Glutamatergic neuron (in vitro differentiated cells): Measurements from ENCODE around the gene MYPN. TPM values are rescaled to one million over a fixed set of nuclear protein-coding genes. Genes with fewer than 3 reads are reported as not detected.

Experiments used
- DNase-seq: peaks from one replicate; pipeline ENCODE4 v3.0.0; 2022
- H3K27ac Mint-ChIP-seq: one replicate; pipeline ENCODE4 v1.8.0; 2020; ENCODE audit warnings: mild to moderate bottlenecking, mixed read lengths, inconsistent platforms; ENCODE audit not compliant: unreplicated experiment
- H3K27me3 Mint-ChIP-seq: one replicate; pipeline ENCODE4 v1.8.0; 2020; ENCODE audit warnings: mild to moderate bottlenecking, moderate library complexity, mixed read lengths, inconsistent platforms; ENCODE audit not compliant: unreplicated experiment
- H3K36me3 Mint-ChIP-seq: one replicate; pipeline ENCODE4 v1.8.0; 2020; ENCODE audit warnings: mild to moderate bottlenecking, mixed read lengths, inconsistent platforms; ENCODE audit not compliant: unreplicated experiment
- H3K4me1 Mint-ChIP-seq: one replicate; pipeline ENCODE4 v1.8.0; 2020; ENCODE audit warnings: mild to moderate bottlenecking, low read depth, mixed read lengths, inconsistent platforms; ENCODE audit not compliant: unreplicated experiment
- H3K4me3 Mint-ChIP-seq: one replicate; pipeline ENCODE4 v1.8.0; 2020; ENCODE audit warnings: mild to moderate bottlenecking, mixed read lengths, inconsistent platforms; ENCODE audit not compliant: unreplicated experiment
- H3K9me3 Mint-ChIP-seq: one replicate; pipeline ENCODE4 v1.8.0; 2020; ENCODE audit warnings: mild to moderate bottlenecking, moderate library complexity, mixed read lengths, inconsistent platforms; ENCODE audit not compliant: unreplicated experiment
- total RNA-seq: library from RNA; stranded (reverse); fragmentation: NEBNext Ultra II Directional; extraction: Animal tissue kit (Norgen Biotek cat#: 25700); gene quantifications from one replicate; pipeline ENCODE4 v1.2.1, GENCODE V29; 2021; ENCODE audit not compliant: unreplicated experiment
- TF ChIP-seq, protein P1 (sequence below): fragments of 200-600 bp; sonication (generic); IDR thresholded peaks from one replicate; pipeline ENCODE4 v1.5.0; 2021; ENCODE audit not compliant: partially characterized antibody, unreplicated experiment

The MYPN gene
- total RNA-seq, 1 donor from 2014 or later, result not detected

DNA sequence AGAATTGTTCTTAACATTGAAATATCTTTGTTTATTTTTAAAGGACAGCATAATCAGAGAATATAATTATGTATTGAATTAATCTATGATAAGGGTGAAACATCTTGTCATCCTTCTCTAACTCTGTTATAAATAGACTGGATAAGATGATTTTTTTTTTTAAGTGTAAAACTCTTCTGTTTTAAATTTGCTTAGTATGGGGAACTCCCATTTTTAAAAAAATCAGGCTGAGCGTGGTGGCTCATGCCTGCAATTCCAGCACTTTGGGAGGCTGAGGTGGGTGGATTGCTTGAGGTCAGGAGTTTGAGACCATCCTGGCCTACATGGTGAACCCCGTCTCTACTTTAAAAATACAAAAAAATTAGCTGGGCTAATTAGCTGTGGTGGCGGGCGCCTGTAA is 24.8 kb upstream of the MYPN start:
- Mint-ChIP-seq H3K27ac (no peak overlapping the region), H3K4me3 (no peak overlapping the region), H3K9me3 (no peaks in the 10 kb centered on the region), H3K36me3 (no peaks in the 10 kb centered on the region), H3K27me3 (no peaks in the 10 kb centered on the region), H3K4me1 (no peaks in the 10 kb centered on the region)
- TF ChIP-seq, protein P1, sequence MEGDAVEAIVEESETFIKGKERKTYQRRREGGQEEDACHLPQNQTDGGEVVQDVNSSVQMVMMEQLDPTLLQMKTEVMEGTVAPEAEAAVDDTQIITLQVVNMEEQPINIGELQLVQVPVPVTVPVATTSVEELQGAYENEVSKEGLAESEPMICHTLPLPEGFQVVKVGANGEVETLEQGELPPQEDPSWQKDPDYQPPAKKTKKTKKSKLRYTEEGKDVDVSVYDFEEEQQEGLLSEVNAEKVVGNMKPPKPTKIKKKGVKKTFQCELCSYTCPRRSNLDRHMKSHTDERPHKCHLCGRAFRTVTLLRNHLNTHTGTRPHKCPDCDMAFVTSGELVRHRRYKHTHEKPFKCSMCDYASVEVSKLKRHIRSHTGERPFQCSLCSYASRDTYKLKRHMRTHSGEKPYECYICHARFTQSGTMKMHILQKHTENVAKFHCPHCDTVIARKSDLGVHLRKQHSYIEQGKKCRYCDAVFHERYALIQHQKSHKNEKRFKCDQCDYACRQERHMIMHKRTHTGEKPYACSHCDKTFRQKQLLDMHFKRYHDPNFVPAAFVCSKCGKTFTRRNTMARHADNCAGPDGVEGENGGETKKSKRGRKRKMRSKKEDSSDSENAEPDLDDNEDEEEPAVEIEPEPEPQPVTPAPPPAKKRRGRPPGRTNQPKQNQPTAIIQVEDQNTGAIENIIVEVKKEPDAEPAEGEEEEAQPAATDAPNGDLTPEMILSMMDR, result no peak
- DNase-seq, result no peak

DNA sequence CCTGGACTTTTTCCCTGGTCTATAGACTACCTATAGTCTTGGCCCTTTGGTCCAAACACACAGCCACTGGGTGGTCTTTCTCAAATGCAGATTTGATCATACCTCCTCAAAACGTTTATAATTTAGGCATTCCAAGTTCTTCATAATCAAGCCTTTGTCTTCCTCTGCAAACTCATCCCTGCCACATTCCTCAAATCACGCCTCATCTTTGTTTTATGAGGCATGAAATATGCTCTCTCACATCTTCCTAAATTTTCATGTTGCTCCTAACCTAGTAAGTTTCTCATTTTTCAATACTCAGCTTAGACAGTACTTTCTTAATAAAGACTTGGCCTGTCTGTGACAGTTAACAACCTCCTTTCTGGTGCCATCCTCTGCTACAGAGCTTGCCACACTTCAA is 23.3 kb upstream of the MYPN start:
- no peaks in the 10 kb centered on the region for H3K9me3 Mint-ChIP-seq
- DNase-seq, result no peak
- no peaks in the 10 kb centered on the region for H3K27me3 Mint-ChIP-seq
- no peaks in the 10 kb centered on the region for H3K4me1 Mint-ChIP-seq
- H3K27ac Mint-ChIP-seq, result no peak overlapping the region
- H3K4me3 Mint-ChIP-seq, result no peak overlapping the region
- H3K36me3 Mint-ChIP-seq, result no peaks in the 10 kb centered on the region
- TF ChIP-seq, protein P1, result no peak

GRCh38 chr10:68086910-68087684 is 22.2 kb upstream of the MYPN start:
- Mint-ChIP-seq H3K27ac (no peak overlapping the region), H3K9me3 (no peaks in the 10 kb centered on the region), H3K4me1 (no peaks in the 10 kb centered on the region), H3K4me3 (no peak overlapping the region), H3K27me3 (no peaks in the 10 kb centered on the region), H3K36me3 (no peaks in the 10 kb centered on the region)
- no peak for DNase-seq
- TF ChIP-seq, protein P1, result no peak

DNA sequence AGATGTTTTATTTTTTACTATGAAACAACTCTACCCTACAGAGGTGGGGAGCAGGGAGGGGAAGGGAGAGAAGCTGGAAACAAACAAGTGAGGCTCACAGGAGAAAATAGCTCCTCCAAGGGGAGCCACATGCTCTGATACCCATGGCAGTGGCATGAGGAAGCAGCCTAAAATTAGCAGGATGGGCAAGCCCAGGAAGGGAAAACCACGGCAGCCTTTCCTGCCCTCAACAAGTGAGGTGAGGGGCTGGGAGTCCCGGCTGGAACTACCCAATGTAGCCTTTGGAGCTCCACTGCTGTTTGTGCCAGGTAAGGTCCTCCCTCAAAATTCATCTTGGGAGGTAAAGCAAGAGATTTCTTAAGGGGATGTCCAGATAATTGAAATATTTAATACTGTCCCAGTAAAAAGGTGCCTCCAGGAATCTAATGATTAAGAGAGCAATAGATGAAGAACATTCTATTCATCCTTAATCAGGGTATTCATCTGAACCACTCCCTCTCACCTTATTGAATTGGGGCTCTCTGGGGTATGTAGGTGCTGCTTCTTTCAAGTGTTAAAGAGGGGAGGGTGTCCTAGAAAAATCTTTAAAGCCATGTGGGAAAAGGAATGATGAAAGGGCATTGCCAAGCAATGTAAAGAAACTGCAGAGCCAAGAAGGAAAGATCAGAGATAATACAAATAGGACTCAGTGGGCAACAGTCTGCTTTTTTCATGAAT is 21.4 kb upstream of the MYPN start:
- DNase-seq, result no peak
- H3K27me3 Mint-ChIP-seq, result no peaks in the 10 kb centered on the region
- TF ChIP-seq, protein P1, result no peak
- no peaks in the 10 kb centered on the region for H3K9me3 Mint-ChIP-seq
- H3K4me3 Mint-ChIP-seq, result no peak overlapping the region
- no peak overlapping the region for H3K27ac Mint-ChIP-seq
- no peaks in the 10 kb centered on the region for H3K36me3 Mint-ChIP-seq
- H3K4me1 Mint-ChIP-seq, result no peaks in the 10 kb centered on the region

DNA sequence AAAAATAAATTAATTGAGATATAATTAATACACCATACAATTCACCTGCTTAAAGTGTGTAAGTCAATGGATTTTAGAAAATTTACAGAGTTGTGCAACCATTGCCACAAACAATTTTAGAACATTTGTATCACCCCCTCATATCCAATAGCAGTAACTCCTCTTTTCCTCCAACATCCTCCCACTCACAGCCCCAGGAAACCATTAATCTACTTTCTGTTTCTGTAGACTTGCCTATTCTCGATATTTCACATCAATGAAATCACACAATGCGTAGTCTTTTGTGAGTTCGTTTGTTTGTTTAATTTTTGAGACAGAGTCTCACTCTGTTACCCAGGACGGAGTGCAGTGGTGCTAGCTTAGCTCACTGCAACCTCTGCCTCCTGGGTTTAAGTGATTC is 20.5 kb upstream of the MYPN start:
- H3K27ac Mint-ChIP-seq, result no peak overlapping the region
- DNase-seq, result no peak
- no peaks in the 10 kb centered on the region for H3K9me3 Mint-ChIP-seq
- H3K27me3 Mint-ChIP-seq, result no peaks in the 10 kb centered on the region
- no peaks in the 10 kb centered on the region for H3K4me1 Mint-ChIP-seq
- TF ChIP-seq, protein P1, result no peak
- no peak overlapping the region for H3K4me3 Mint-ChIP-seq
- H3K36me3 Mint-ChIP-seq, result no peaks in the 10 kb centered on the region
